ENCODE results near the gene GLOD5.

GLOD5 gene

DNA sequence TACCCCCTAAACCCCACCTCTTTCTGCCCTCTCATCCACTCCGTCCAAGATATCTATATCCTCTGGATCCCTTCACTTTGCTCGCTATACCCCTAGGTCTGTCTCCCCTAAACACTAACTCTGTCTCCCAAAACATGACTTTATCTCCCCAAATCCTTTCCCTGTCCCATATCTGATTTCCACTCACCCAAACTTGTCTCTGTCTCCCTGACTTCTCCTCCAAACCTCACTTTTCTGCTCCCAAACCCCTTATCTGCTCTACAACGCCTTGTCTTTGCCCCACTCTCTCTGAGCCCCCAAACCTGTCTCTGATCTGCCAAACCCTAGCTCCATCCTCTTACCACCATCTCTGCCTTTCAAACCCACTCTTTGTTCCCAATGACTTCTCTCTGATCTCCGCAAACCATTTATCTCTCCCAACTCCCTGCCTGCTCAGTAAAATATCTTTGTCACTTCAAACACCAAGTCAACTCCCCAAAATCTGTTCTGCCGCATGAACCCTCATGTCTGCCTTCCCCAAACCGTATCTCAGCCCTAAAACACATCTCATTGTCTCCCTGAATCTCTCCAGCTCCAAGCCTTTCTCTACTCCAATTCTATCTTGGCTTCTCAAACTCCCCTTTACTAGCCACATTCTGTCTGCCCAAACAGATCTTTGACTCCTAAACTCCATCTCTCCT, 25.4 kb downstream of the GLOD5 start:
- no peak for FAIRE-seq
- no peak for DNase-seq (ENCODE audit: insufficient read length)
- TF ChIP-seq POLR2A (IDR thresholded peaks at IDR 0.05; ENCODE audit: low read depth, low read length) = no peak
- no peak for TF ChIP-seq POLR2AphosphoS5 (IDR thresholded peaks at IDR 0.05; ENCODE audit: low read depth, low read length)
- no peak for TF ChIP-seq TAF1 (IDR thresholded peaks at IDR 0.05; ENCODE audit: borderline replicate concordance, low read depth, low read length)

DNA sequence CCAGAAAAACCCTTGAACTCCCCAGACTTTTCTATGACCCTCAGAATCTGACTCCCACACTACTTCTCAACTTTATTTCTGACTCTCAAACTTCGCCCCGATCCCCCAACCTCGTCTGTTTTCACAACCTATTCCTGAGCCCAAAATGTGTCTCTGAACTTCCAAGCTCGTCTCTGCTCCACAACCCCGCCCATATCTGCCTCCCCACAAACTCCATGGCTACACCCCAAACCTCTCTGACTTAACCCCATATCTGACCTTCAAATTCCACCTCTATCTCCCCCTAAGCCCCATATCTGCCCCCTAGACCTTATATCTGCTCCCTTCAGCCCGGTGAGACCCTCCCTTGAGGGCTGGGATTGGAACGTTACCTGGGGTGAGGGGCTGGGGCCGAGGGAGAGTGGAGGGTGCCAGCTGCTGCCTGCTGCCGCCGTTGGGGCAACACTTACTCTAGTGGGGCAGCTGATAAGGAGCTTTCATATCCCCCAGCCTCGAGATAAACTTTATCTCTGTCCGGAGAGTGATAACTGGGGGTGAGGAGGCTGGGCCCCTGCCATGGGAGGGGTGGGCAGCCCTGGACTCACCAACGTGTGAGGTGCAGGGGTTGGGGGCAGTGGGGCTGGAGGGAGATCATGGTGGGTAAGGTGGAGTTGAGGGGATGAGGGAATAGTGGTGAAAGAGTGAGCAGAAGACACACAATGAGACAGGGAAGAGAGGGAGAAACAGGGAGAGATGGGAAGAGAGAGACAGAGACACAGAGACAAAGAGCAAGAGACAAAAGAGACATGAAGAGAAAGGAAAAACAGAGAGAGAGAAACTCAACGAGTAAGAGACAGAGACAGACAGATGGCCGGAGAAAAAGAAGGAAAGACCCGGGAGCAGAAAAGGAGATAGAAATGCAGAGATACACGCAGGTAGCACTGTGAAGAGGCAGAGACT, 26.2 kb downstream of the GLOD5 start:
- no peak for TF ChIP-seq POLR2A (IDR thresholded peaks at IDR 0.05; ENCODE audit: low read depth, low read length)
- no peak for TF ChIP-seq POLR2AphosphoS5 (IDR thresholded peaks at IDR 0.05; ENCODE audit: low read depth, low read length)
- TF ChIP-seq TAF1 (IDR thresholded peaks at IDR 0.05; ENCODE audit: borderline replicate concordance, low read depth, low read length) = no peak
- no peak for DNase-seq (ENCODE audit: insufficient read length)
- no peak for FAIRE-seq

DNA sequence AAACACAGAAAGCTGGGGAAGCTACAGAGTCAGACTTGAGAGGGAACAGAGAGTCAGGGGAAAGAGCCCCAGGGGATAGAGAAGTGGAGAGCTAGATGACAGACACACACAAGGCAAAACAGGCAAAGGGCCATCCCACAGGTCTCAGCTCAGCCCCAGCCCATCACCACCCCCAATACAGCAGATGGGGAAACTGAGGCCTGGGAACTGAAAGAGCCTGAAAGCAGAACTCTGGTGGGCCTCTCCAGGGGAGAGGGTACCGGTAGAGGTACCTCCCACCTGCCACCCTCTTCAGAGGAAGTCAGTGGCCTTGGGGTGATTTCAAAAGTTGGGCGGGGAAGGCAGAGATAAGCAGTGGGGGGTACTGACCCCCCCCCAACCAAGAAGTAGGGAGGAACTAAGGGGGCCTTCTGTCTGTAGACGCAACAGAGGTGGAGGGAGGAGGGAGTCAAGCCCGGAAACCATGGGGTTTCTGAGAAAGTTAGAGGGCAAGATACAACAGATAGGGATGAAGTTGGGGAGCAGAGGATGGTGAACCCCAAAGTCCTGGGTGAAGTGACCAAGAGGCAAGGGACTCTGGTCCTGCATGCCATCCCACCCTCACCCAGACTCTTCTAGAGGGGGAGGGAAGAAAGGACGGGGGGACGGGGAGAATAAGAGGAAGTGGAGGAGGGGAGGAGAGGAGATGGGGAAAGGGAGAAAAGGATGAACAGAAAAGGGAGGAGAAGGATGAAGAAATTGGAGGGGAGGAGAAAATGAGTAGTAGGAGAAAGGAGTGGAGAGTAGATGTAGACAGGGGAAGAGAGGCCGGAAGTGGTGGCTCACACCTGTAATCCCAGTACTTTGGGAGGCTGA, 28.0 kb downstream of the GLOD5 start:
- DNase-seq (ENCODE audit: insufficient read length) (no peak), FAIRE-seq (no peak)
- TF ChIP-seq POLR2A (IDR thresholded peaks at IDR 0.05; ENCODE audit: low read depth, low read length) (no peak), POLR2AphosphoS5 (IDR thresholded peaks at IDR 0.05; ENCODE audit: low read depth, low read length) (no peak), TAF1 (IDR thresholded peaks at IDR 0.05; ENCODE audit: borderline replicate concordance, low read depth, low read length) (no peak)

DNA sequence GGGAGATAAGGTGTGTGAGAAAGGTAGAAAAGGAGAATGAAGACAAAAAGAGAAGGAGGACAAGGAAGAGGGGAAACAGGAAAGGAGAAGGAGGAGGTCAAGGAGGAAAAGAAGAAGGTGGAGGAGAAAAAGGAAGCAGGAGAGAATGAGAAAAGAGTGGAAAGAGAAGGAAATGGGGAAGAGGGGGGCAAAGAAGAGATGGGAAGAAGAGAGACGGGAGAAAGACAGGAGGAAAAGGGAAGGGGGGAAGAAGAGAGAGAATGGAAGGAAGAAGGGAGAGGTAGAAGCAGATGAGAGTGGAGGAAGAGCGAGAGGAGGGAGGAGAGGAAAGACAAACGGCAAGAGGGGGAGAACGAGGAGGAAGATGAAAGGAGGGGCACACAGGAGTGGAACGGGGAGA, 28.9 kb downstream of the GLOD5 start:
- FAIRE-seq = no peak
- no peak for TF ChIP-seq POLR2AphosphoS5 (IDR thresholded peaks at IDR 0.05; ENCODE audit: low read depth, low read length)
- TF ChIP-seq POLR2A (IDR thresholded peaks at IDR 0.05; ENCODE audit: low read depth, low read length) = no peak
- no peak for TF ChIP-seq TAF1 (IDR thresholded peaks at IDR 0.05; ENCODE audit: borderline replicate concordance, low read depth, low read length)

DNA sequence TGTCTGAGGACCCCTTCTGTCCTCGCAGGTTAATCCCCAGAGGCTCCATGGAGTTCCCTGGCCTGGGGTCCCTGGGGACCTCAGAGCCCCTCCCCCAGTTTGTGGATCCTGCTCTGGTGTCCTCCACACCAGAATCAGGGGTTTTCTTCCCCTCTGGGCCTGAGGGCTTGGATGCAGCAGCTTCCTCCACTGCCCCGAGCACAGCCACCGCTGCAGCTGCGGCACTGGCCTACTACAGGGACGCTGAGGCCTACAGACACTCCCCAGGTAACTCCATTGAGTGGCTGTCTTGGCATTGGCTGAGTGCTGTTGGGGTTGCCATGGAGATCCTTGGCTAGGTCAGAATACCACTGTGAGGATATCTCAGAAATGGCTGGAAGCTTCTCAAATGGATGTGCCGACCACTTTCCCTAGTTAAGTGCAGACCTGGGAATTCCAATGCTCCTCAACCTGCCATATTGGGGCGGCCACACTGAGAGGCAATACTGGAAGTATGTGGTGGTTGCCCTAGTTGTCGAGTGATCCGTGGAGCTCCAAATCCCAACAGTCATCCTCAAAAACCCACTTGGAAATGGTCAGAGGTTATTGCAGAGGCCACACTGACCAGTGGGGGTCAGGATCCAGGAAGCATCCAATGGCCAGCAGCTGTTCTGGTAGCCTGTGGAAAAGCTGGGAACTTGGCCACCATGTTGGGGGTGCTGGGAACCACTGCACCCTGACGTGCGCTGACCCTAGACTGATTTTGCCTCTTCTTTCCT, 29.7 kb downstream of the GLOD5 start:
- TF ChIP-seq TAF1 (IDR thresholded peaks at IDR 0.05; ENCODE audit: borderline replicate concordance, low read depth, low read length) (no peak), POLR2AphosphoS5 (IDR thresholded peaks at IDR 0.05; ENCODE audit: low read depth, low read length) (no peak)
- FAIRE-seq (no peak), DNase-seq (ENCODE audit: insufficient read length) (no peak)

More for the DNA sequence above, 28.9 kb downstream of the GLOD5 start:
- no peak for DNase-seq (ENCODE audit: insufficient read length)

DNA sequence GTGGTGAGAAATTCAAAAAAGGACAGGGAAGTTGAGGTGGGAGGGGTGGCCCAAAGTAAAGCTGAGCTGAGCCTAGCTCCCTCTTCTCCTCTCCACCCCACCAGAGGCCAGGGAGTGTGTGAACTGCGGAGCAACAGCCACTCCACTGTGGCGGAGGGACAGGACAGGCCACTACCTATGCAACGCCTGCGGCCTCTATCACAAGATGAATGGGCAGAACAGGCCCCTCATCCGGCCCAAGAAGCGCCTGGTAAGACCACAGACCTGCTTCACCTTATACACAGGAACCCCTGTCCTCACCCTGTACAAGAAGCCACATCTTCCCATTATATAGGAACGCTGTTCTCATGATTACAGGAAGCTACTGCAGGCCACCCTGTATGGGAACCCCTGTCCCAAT, 30.7 kb downstream of the GLOD5 start:
- DNase-seq (ENCODE audit: insufficient read length) (no peak), FAIRE-seq (no peak)
- no peak for TF ChIP-seq POLR2A (IDR thresholded peaks at IDR 0.05; ENCODE audit: low read depth, low read length)
- TF ChIP-seq POLR2AphosphoS5 (IDR thresholded peaks at IDR 0.05; ENCODE audit: low read depth, low read length) = no peak
- no peak for TF ChIP-seq TAF1 (IDR thresholded peaks at IDR 0.05; ENCODE audit: borderline replicate concordance, low read depth, low read length)

DNA sequence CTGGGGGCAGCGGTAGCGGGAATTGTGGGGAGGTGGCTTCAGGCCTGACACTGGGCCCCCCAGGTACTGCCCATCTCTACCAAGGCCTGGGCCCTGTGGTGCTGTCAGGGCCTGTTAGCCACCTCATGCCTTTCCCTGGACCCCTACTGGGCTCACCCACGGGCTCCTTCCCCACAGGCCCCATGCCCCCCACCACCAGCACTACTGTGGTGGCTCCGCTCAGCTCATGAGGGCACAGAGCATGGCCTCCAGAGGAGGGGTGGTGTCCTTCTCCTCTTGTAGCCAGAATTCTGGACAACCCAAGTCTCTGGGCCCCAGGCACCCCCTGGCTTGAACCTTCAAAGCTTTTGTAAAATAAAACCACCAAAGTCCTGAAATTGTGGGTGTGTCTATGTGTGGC, 32.4 kb downstream of the GLOD5 start:
- TF ChIP-seq TAF1 (IDR thresholded peaks at IDR 0.05; ENCODE audit: borderline replicate concordance, low read depth, low read length) (no peak), POLR2A (IDR thresholded peaks at IDR 0.05; ENCODE audit: low read depth, low read length) (no peak), POLR2AphosphoS5 (IDR thresholded peaks at IDR 0.05; ENCODE audit: low read depth, low read length) (no peak)
- DNase-seq (ENCODE audit: insufficient read length) = no peak
- no peak for FAIRE-seq

DNA sequence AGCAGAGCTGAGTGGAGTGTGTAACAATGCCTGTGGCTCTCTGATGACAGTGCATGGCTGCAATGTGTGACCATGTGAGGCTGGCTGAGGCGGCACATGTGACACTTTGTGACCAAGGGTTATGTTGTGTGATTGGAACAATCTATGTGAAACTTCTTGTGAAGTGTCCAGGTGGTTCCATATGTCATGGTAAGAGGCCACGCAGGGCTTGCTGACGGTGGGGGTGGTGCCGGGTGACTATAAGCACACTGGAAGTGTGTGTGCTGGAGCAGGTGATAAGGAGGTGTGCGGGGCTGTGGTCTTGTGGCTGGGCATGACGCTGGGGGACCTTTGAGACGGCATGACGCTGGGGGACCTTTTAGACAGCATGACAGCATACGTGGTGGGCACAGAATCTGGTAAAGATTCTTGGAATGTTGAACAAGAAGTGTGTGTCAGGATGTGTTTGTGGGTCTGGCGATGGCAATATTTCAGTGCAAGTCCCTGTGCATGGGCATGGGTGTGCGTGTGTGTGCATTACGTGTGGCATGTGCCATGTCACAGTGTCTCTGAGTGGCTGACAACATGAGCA, 32.9 kb downstream of the GLOD5 start:
- TF ChIP-seq POLR2AphosphoS5 (IDR thresholded peaks at IDR 0.05; ENCODE audit: low read depth, low read length) = no peak
- no peak for TF ChIP-seq POLR2A (IDR thresholded peaks at IDR 0.05; ENCODE audit: low read depth, low read length)
- no peak for TF ChIP-seq TAF1 (IDR thresholded peaks at IDR 0.05; ENCODE audit: borderline replicate concordance, low read depth, low read length)
- DNase-seq (ENCODE audit: insufficient read length) (no peak), FAIRE-seq (no peak)

DNA sequence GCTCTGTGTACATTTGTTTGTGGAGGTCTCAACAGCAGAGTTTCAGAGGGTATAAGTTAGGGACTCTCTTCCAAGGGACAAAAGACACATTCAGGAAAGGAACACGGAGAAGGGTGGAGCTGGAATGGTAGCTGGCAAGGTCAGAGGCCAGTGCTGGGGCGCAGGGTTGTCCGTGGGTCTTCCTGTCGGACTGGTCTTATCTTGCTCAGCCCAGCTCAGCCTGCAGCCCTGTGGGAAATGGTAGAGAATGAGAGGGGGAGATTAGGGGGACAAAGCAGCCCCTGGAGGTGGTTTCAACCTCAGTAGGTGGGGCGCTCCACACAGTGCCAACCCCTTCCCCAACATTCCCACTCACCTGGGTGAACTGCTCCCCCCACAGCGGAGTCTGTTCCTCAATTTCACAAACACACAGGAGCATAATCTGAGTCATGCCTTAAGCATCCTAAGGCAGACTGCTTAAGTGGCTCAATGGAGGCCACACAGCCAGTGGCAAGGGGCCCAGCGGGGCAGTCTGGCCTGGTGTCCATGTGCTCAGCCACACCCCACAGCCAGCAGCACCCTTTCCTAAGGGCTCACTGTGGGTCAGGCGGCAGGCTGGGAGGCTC, 33.5 kb downstream of the GLOD5 start:
- no peak for TF ChIP-seq POLR2A (IDR thresholded peaks at IDR 0.05; ENCODE audit: low read depth, low read length)
- TF ChIP-seq POLR2AphosphoS5 (IDR thresholded peaks at IDR 0.05; ENCODE audit: low read depth, low read length) = no peak
- FAIRE-seq = no peak

DNA sequence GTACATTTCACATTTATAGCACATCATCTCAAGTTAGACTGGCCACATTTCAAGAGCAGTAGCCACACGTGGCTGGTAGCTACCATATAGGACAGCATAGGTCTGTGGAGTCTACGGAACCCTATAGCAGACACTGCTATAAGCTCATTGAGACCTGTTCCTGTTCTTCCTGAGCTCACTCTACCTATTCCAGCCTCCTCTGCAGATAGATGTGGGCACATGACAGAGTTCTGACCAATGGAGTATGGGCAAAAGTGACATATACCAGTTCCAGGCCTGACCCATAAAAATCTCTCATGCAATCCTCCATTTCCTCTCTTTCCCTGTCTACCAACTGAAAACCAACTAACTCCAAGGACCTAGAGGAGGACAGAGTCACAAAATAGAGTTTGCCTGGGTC, 36.8 kb downstream of the GLOD5 start:
- TF ChIP-seq TAF1 (IDR thresholded peaks at IDR 0.05; ENCODE audit: borderline replicate concordance, low read depth, low read length) (no peak), POLR2A (IDR thresholded peaks at IDR 0.05; ENCODE audit: low read depth, low read length) (no peak), POLR2AphosphoS5 (IDR thresholded peaks at IDR 0.05; ENCODE audit: low read depth, low read length) (no peak)
- FAIRE-seq = no peak
- DNase-seq (ENCODE audit: insufficient read length) = no peak

More for the DNA sequence above, 33.5 kb downstream of the GLOD5 start:
- no peak for DNase-seq (ENCODE audit: insufficient read length)

Data from GM12892 (cell line).